Cardiac fibroblast (primary cell): ENCODE data around the gene WDR6.
A peak's percentile ranks its signal among the peaks of the same experiment; 100 is the strongest.

Source experiments
- DNase-seq, 2 donors: peaks; one replicate each; pipeline versions ENCODE4 v3.0.0 to v3.0.0-alpha.2; 2010; ENCODE audit warnings: low read depth in 2 of 2
- H3K4me3 ChIP-seq, 2 donors: replicated peaks in 1 of 2; 1 replicate in 1 of 2; 2 replicates in 1 of 2; pipeline ENCODE4 v1.5.1; 2011; ENCODE audit warnings: low read depth in 2 of 2, low read length in 2 of 2, mild to moderate bottlenecking in 2 of 2, moderate library complexity in 1 of 2
- TF ChIP-seq, protein P1 (sequence below): IDR thresholded peaks from one replicate; pipeline ENCODE4 v1.5.1; 2011; ENCODE audit warnings: low read depth, mild to moderate bottlenecking, low read length, inconsistent platforms

WDR6 gene, protein sequence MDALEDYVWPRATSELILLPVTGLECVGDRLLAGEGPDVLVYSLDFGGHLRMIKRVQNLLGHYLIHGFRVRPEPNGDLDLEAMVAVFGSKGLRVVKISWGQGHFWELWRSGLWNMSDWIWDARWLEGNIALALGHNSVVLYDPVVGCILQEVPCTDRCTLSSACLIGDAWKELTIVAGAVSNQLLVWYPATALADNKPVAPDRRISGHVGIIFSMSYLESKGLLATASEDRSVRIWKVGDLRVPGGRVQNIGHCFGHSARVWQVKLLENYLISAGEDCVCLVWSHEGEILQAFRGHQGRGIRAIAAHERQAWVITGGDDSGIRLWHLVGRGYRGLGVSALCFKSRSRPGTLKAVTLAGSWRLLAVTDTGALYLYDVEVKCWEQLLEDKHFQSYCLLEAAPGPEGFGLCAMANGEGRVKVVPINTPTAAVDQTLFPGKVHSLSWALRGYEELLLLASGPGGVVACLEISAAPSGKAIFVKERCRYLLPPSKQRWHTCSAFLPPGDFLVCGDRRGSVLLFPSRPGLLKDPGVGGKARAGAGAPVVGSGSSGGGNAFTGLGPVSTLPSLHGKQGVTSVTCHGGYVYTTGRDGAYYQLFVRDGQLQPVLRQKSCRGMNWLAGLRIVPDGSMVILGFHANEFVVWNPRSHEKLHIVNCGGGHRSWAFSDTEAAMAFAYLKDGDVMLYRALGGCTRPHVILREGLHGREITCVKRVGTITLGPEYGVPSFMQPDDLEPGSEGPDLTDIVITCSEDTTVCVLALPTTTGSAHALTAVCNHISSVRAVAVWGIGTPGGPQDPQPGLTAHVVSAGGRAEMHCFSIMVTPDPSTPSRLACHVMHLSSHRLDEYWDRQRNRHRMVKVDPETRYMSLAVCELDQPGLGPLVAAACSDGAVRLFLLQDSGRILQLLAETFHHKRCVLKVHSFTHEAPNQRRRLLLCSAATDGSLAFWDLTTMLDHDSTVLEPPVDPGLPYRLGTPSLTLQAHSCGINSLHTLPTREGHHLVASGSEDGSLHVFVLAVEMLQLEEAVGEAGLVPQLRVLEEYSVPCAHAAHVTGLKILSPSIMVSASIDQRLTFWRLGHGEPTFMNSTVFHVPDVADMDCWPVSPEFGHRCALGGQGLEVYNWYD

DNA sequence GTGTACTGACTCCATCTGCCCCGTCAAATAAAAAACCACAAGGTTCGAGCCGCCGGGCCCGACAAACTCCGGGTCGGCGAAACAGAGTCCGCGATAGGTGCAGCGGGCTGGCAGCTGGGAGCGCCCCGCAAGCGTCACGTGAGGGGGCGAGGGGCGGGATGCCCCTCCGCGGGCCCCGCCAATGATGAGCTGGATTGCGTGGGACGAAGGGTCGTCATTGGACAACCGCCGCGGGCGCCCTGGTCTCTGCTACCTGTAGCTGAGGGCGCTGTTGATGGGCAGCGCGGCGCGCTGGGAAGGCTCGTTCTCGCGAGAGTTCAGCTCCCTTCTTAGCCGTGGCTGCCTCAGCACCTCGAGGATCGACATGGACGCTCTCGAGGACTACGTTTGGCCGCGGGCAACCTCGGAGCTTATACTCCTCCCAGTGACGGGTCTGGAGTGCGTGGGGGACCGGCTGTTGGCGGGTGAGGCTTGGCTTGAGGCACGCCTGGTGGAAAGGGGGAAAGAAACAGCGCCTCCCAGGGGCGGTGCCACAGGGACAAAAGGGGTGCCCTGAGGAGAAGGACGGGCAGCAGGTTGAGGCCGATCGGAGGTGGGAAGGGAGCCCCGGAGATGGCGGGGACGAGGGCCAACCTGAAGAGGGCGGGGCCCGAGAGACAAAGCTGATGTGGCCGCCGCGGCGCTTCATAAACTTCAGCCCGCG, at the start of gene WDR6:
Gene WDR6 (plus strand): TSS at position 324 of the 703 bp plus-strand sequence. CDS start 41 bp downstream, at position 365.
- peak within 1 kb of the TSS; percentile 64 to 88 for H3K4me3 ChIP-seq
- peak; percentile 98 to 99 for DNase-seq
- TF ChIP-seq, protein P1, sequence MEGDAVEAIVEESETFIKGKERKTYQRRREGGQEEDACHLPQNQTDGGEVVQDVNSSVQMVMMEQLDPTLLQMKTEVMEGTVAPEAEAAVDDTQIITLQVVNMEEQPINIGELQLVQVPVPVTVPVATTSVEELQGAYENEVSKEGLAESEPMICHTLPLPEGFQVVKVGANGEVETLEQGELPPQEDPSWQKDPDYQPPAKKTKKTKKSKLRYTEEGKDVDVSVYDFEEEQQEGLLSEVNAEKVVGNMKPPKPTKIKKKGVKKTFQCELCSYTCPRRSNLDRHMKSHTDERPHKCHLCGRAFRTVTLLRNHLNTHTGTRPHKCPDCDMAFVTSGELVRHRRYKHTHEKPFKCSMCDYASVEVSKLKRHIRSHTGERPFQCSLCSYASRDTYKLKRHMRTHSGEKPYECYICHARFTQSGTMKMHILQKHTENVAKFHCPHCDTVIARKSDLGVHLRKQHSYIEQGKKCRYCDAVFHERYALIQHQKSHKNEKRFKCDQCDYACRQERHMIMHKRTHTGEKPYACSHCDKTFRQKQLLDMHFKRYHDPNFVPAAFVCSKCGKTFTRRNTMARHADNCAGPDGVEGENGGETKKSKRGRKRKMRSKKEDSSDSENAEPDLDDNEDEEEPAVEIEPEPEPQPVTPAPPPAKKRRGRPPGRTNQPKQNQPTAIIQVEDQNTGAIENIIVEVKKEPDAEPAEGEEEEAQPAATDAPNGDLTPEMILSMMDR: peak; percentile 27

DNA sequence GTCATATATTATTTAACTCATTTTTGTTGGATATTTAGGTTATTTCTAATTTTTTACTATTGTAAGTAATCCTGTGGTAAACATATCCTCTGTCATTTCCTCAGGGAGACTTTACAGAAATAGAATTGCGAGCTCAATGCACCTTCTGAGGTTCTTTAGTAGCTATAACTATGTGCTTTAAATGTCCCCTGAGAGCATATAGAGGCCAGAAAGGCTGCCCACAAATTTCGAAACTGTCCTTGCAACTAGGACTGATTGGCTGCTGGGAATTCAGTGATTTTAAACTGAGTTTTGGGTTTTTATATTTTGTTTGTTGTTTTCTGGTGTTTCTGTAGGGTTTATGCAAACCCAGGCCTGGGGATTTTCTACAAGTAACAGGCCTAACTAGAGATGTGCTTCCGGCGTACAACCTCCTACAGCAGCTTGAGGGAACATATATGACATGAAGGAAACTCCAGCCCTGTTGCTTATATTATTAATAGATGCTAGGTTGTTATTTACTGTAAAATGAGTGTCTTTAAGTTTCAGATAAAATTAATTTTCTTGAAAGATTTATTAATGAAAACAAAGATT, 46.3 kb upstream of the WDR6 start:
- TF ChIP-seq, protein P1: no peak
- no peak overlapping the region for H3K4me3 ChIP-seq
- peak; percentile 57 to 66 for DNase-seq

DNA sequence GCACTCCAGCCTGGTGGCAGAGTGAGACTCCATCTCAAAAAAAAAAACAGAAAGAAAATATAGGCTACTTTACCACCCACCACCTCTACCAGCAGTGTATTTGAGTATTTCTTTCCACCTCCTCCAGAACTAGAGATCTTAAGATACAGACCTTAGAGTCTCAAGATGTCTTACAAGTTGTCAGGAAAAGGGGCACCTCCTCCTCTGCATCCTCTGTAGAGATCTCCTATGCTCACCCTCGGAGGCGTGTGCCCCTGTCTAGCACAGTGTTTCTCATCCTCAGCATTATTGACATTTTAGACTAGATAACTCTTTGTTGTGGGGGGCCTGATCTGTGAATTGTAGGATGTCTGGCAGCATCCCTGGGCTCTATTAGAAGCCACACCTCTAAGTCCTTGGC, 44.9 kb upstream of the WDR6 start:
- no peak for DNase-seq
- TF ChIP-seq, protein P1: no peak

DNA sequence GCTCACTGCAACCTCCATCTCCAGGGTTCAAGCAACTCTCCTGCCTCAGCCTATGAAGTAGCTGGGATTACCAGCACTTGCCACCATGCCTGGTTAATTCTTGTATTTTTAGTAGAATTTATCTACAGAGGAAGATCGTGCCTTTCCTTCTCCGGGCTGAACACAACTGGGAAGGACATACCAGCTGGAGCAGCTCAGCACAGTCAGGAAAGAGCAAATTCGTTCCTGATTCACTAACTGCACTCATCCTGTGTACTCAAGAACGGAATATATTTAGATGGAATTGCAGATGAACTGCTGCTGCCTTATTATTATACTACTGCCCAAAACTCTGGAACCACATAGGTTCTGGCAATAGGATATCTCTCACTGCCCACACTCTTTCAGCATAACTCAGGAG, 44.3 kb upstream of the WDR6 start:
- H3K4me3 ChIP-seq: no peak overlapping the region
- TF ChIP-seq, protein P1: no peak
- no peak for DNase-seq

More for the DNA sequence above, 44.9 kb upstream of the WDR6 start:
- H3K4me3 ChIP-seq: no peak overlapping the region

DNA sequence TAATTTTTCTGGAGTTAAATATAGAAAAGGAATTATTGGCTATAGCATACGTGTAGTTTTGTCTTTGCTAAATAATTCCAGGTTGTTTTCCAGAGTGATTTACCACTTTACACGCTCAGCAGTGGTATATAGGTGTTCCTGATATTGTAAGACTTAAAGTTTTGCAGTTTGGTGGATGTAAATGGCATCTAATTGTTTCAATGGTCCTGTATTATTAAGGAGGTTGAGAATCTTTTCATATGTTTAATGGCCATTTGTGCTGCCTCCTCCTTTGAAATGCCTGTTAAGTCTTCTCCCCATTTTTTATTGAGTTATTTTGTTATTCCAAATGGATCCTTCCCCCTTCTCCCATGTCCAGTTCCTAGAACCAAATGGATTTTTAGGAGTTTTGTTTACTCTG, 43.6 kb upstream of the WDR6 start:
- TF ChIP-seq, protein P1: no peak
- no peak overlapping the region for H3K4me3 ChIP-seq

DNA sequence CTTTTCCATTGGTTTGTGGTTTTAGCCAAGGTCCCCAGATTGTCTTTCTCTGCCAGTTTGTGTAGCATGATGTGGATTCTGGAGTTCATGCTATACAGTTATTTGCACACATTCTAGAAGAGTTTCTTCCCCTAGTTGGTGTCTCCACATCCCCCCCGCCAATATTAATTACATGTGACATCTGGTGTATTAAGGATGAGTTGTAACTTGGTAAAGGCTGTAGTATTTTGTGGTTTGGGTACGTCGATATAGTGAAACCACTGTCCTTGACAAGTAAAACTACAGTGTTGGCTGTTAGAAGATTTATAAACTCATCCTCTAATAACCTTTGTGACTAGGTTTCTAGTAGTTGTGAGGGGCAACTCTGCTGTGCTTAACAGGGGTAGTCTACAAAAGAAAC, 40.8 kb upstream of the WDR6 start:
- H3K4me3 ChIP-seq: no peak overlapping the region
- DNase-seq: no peak
- TF ChIP-seq, protein P1: no peak

More for the DNA sequence above, 43.6 kb upstream of the WDR6 start:
- no peak for DNase-seq
